Measurements from ENCODE around the gene BCO2.

DNA sequence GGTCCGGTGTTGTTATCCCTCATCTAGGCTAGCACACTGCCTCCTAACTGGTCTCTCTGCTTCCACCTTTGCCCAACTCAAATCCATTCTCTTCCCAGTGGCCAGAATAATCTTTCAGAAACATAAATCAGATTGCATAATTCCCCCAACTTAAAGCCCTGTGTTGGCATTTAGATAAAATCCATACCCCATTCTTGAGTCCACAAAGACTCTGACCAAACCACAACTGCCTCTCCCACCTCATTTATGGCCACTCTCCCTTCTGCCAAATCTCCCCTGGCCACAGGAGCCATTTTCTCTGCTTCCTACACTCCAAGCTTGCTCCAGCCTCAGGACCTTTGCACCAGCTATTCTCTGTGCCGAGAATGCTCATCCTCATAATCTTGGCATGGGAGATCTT is 48.3 kb upstream of the BCO2 start:
- TF ChIP-seq TAF1 (conservative IDR thresholded peaks at IDR 0.05) = no peak
- TF ChIP-seq FOXA2 (IDR thresholded peaks at IDR 0.05) = no peak
- TF ChIP-seq GABPA (IDR thresholded peaks at IDR 0.05 in 1 of 2, conservative IDR thresholded peaks at IDR 0.05 in 1 of 2) = no peak
- TF ChIP-seq CTCF (IDR thresholded peaks at IDR 0.05; ENCODE audit: low read depth, low read length, missing input control) = no peak
- TF ChIP-seq RXRA (IDR thresholded peaks at IDR 0.05) = no peak
- TF ChIP-seq ZBTB33 (IDR thresholded peaks at IDR 0.05) = no peak
- TF ChIP-seq RAD21 (IDR thresholded peaks at IDR 0.05) = no peak
- TF ChIP-seq YY1 (IDR thresholded peaks at IDR 0.05) = no peak
- no peak for TF ChIP-seq EGR1 (IDR thresholded peaks at IDR 0.05; ENCODE audit: low read depth in 2 of 2)
- no peak for TF ChIP-seq HNF4G (IDR thresholded peaks at IDR 0.05)
- TF ChIP-seq, protein P1, sequence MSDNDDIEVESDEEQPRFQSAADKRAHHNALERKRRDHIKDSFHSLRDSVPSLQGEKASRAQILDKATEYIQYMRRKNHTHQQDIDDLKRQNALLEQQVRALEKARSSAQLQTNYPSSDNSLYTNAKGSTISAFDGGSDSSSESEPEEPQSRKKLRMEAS (IDR thresholded peaks at IDR 0.05) = no peak
- TF ChIP-seq, protein P2, sequence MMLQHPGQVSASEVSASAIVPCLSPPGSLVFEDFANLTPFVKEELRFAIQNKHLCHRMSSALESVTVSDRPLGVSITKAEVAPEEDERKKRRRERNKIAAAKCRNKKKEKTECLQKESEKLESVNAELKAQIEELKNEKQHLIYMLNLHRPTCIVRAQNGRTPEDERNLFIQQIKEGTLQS (IDR thresholded peaks at IDR 0.05) = no peak
- TF ChIP-seq JUND (IDR thresholded peaks at IDR 0.05) = no peak
- TF ChIP-seq, protein P3, sequence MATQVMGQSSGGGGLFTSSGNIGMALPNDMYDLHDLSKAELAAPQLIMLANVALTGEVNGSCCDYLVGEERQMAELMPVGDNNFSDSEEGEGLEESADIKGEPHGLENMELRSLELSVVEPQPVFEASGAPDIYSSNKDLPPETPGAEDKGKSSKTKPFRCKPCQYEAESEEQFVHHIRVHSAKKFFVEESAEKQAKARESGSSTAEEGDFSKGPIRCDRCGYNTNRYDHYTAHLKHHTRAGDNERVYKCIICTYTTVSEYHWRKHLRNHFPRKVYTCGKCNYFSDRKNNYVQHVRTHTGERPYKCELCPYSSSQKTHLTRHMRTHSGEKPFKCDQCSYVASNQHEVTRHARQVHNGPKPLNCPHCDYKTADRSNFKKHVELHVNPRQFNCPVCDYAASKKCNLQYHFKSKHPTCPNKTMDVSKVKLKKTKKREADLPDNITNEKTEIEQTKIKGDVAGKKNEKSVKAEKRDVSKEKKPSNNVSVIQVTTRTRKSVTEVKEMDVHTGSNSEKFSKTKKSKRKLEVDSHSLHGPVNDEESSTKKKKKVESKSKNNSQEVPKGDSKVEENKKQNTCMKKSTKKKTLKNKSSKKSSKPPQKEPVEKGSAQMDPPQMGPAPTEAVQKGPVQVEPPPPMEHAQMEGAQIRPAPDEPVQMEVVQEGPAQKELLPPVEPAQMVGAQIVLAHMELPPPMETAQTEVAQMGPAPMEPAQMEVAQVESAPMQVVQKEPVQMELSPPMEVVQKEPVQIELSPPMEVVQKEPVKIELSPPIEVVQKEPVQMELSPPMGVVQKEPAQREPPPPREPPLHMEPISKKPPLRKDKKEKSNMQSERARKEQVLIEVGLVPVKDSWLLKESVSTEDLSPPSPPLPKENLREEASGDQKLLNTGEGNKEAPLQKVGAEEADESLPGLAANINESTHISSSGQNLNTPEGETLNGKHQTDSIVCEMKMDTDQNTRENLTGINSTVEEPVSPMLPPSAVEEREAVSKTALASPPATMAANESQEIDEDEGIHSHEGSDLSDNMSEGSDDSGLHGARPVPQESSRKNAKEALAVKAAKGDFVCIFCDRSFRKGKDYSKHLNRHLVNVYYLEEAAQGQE (IDR thresholded peaks at IDR 0.05) = no peak
